8988T (cell line): Measurements from ENCODE around the gene NCBP3.

Source experiments
- DNase-seq: peaks from one replicate; pipeline ENCODE4 v3.0.0; 2011

NCBP3 gene, protein sequence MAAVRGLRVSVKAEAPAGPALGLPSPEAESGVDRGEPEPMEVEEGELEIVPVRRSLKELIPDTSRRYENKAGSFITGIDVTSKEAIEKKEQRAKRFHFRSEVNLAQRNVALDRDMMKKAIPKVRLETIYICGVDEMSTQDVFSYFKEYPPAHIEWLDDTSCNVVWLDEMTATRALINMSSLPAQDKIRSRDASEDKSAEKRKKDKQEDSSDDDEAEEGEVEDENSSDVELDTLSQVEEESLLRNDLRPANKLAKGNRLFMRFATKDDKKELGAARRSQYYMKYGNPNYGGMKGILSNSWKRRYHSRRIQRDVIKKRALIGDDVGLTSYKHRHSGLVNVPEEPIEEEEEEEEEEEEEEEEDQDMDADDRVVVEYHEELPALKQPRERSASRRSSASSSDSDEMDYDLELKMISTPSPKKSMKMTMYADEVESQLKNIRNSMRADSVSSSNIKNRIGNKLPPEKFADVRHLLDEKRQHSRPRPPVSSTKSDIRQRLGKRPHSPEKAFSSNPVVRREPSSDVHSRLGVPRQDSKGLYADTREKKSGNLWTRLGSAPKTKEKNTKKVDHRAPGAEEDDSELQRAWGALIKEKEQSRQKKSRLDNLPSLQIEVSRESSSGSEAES

DNA sequence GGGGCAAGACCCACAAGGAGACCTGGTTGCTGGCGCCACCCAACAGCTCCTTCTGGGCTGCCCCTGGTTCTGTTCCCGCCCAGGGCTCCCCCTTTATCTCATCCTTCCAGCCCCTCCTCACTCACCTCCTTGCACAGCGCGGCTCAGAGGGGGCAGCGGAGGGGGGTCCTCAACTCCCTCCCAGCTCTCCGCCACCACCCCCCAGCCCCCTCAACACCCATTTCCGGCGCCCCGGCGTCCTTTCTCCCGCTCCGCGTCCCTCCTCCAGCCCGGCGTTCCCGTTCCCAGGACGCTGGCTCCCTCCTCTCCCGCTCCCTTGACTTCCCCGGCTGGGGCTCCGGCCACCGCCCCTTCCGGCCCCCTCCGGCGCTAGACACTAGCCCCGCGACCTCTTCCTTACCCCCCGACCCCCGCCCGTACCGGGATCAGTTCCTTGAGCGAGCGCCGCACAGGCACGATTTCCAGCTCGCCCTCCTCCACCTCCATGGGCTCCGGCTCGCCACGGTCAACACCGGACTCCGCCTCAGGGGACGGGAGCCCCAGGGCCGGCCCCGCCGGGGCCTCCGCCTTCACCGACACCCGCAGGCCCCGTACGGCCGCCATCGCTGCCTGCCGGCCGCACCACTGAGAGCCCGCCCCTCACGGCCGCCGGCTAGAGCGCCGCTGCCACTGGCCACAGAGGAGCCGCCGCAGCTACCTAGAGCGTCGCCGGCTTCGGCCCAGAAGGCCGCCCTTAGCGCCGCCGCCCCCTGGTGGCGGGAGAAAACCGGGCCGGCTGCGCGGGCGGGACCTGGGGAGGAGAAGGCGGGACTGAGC is at the start of gene NCBP3:
Gene NCBP3, minus strand, starts transcription at position 626 of the 816 bp plus-strand sequence. Its CDS starts 23 bp downstream, at position 603.
- peak; percentile 83 for DNase-seq

DNA sequence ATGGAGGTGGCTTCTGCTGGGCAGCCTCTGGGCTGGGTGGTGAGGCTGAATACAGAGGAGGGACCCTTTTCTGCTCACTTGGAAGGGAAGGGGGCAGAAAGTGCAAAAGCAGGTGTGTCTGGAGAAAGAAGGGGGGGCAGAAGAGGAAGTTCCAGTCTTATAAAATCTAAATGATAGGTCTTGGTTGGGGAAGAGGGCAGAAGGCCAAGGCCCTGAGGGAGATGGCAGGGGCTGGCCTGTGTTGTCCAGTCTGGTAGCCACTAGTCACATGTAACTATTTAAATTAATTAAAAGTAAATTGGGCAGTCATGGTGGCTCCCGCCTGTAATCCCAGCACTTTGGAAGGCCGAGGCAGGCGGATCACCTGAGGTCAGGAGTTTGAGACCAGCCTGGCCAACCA is 49.3 kb upstream of the NCBP3 start:
- DNase-seq, result no peak

DNA sequence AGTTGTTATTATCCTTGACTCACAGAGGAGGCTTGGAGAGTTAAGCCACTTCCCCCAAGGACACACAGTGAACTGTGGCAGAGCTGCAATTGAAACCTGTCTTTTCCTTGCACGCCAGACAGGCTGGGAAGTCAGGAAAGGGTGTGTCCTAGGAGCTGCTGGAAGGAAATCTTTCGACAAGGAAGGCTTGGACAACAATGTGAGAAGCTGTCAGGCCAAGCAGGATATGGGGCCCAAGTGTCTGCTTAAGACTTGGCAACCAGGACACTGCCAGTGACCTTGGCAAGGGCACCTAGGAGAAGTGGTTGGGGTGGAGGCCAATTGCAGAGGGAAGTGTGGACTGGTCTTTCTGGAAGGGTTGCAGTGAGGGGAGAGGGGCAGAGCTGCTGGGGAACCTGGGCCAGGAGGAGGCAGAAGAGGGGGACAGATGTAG is 48.9 kb upstream of the NCBP3 start:
- no peak for DNase-seq

DNA sequence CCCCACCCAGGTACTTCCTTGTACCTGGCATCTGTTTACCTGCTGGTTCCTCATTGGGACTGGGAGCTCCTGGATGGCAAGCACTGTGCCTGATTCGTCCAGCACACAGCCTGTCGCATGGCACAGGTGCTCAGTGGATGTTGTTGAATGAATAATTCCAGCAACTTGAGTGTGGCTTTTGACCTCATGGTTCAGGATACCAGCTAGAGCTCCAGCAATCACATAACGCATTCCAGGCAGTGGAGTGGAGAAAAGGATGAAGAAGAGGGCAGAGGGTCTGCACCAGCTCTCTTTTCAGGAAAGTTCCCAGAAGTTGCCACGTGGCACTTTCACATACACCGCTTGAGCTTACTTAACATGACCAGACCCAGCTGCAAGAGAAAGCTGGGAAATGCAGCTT is 48.1 kb upstream of the NCBP3 start:
- no peak for DNase-seq

DNA sequence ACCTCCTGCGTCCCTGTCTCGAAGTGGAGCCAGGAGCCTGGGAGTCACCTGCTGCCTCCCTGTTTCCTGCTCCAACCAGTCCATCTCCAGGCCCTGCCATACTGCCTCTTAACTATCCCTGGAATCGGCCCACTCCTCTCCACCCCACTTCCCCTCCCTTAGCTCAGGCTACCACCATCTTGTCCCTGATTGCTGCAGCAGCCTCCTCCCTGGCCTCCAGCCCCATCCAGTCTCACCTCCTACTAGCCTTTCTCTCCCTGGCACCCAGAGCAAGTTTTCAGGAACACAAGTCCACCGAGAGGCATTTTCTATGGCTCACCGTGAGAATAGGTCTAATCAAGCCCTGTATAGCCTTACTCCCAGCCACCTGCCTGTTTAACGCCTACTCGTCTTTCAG is 47.7 kb upstream of the NCBP3 start:
- no peak for DNase-seq

DNA sequence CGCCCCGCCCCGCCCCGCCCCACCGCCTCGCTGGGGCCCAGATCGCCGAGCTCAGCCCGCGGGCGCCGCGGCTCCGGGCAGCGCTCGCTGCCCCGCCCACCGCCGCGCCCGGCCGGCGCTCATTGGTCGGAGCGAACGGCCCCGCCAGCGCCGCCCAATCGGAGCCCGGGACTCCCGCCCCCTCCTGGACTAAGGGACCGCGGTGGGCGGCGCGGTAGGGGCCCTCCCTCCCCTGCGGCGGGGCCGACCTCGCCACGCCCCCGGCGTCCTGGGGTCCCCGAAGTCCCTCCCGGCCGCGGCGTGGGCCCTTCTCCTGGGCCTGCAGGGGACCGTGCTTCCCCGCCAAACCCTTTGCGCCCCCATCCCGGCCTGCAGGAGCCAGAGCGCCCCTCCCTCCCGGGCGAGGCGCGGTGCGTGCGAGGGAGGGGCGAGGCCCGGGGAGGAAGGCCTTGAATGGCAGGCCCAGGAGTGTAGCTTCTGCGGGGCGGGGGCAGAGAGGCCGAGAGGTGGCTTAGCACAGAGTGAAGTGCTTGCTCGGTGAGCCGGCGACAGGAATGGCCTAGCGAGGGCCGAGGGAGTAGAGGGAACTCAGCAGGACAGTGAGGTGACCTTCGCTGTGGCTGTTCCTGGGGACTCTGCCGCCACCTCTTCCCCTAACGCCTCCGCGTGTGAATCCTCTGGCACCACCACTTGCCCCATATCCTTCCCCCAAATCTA is 47.1 kb upstream of the NCBP3 start, which contains the start of gene CAMKK1:
Gene CAMKK1, minus strand, starts transcription at position 51 of the 717 bp plus-strand sequence. CDS start 7,366 bp downstream, outside the sequence.
- peak; percentile 96 for DNase-seq

DNA sequence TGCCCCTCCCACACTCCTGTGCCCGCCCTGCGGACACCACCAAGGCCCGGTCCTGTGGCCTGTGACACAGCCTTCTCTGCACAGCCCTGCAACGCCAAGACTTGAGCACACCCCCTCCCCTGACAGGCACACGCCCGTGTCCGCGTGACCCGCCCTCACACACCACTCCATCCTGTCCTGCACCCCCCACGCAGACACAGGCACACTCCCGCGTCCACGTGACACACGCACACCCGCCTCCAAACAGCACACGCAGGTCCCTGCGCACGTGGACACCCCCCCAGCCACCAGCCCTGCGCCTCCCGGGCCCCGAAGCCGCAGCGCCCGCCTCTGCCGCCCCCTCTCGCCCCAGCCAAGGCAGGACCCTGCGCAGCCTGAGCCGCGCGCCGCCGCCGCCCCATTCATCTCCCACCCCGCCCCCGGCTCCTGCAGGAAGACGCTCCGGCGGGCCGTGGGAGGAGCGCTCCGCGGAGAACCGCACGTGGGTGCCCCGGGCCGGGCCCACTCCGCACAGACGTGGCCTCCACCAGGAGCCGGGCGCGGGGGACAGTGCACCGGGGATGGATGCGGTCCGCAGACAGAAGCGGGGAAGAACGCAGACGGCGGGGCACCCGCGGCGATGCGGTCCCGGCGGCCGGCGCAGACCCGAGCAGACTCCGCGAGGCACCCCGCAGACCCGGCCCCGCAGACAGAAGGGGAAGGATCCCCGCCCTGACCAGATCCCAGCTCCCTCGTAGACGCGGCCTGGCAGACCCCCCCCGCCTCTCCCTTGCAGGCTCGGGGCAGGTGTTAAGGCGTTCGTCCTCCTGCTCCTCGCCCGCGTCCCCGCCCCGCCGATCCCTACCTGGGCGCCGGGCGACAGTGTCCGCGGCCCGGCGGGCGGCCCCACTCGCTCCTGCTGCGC is 46.3 kb upstream of the NCBP3 start:
- peak; percentile 68 for DNase-seq

DNA sequence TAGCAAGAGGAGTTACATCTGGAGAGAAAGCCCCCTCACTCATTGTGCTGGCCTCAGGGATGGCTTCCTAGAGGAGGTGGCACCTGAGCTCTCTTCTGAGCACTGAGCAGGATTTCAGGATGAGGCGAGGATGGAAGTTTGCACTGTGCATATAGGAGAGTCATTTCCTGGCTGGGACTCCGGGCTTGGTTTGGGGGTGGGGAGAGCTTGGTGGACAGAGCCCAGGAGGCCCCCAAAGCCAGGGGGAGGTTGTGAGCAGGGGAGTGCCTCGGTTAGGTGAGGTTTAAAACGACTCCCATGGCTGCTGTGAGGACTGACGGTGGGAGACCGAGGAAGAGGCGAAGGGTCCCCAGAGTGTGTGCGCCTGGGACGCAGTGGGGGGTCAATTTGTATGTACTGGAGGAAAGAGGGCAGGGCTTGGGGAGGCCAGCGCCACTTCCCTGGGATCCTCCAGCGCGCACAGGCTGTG is 45.6 kb upstream of the NCBP3 start:
- no peak for DNase-seq

DNA sequence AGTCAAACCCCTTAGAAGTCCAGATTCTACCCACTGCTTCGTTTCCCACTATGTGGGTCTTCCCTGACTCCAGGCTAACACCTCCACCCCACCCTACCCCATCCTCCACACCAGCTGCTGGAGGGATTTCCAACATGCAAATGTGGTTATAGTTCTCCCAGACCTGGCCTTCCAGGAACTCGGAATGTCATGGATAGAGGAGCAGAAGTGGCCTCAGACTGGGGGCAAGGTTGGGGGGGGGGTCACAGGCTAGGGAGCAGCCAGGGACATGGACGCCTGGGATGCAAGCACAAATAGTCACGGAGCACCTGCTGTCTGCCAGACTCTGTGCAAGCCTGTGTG is 44.8 kb upstream of the NCBP3 start:
- no peak for DNase-seq

DNA sequence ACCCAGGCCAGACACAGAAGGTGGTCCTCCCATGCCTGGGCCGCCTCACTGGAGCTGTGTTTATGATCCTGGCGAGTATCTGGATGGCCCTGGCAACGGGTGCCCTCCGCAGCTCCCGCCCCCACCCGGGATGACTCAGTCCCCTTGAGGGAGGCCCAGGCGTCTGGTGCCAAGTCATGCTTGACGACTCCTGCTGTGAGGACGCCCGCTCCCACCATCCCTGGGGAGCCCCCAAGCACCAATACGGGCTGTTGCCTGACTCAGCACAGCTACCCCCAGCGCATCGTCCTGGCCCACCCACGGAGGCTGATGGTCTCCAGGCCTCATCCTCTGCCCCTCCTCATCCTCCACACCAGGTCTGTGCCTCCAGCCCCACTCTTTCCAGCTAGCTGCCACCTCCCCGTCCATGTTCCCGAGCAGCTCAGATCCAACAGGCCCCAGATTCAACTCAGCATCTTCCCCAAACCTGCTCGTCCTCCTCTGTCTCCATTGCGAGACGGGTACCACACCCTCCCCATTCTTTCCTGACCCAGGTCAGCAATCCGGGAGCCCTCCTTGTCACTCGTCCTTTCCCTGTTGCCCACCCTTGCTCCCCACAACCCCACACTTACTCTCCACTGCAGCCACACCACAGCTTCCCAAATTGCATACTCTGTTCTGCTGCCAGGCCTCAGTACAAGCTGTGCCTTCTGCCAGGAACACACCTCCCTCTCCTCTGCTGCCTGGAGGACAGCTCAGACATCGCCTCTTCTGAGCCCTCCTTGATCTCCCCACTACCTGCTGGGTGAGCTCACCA is 44.2 kb upstream of the NCBP3 start:
- DNase-seq, result peak; percentile 95

DNA sequence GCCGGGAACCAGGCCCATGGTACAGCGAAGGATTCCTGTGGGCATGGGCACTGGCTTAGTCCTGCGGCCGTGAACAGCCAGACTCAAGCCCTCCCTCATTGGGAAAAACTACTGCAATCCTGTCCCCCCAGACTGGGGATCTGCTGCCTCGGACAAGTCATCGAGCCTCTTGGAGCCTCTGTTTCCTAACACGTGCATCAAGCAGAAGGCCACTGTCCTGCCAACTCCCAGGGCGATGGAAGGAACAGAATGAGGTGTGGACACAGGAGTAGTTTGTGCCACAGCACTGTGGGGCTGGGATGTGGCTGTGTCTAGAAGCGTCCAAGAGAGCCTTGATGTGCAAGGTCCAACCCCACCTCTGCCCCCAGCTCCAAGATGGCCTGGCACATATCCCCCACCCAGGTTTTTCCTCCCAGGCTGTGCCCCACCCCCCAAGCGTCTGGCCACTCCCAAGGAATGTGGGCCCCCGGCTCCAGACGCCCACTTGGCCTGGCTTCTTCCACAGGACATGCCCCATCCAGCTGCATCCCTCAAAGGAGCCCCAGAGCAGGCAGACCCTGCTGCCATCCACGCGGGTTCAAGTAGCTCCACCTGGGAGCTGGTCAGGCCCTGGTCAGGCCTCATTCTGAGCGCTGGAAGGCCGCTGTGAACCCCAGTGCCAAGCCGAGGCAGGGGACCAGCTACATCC is 43.4 kb upstream of the NCBP3 start:
- no peak for DNase-seq

DNA sequence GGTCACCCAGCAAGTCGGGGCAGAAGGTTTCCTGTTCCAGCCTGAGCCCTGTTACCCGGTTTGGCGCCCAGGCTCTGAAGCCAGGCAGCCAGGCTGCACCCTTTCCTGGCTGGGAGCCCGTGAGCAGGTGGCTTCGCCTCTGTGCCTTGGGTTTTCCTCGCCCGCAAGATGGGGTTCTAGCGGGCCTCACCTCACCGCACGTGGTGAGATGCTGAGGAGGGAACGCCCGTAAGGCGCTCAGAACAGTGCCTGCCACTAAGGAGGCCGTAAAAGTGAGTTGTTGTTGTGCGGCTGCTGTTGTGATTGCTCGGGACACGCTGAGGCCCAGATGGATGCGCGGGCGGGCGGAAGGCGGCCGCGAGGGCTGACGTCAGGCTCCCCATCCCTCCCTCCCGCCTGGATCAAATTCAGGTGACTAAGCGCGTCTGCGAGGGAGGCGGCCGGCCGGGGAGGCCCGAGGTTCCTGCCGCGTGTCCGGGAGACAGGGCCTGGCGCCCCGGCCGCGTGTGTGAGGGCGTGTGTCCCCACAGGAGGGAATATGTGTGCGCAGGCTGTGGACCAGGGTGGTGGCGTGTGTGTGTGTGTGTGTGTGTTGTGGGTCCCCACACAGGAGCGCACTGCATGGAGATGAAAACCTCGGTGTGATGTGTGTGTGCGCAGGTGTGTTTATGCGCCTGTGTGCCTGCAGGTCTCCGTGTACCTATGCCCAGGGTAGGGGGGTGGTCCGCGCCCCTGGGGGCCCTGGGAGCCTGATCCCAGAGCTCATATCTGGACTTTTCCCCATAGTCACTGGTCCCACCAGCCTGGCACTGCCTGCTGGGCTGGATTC is 42.5 kb upstream of the NCBP3 start:
- no peak for DNase-seq

DNA sequence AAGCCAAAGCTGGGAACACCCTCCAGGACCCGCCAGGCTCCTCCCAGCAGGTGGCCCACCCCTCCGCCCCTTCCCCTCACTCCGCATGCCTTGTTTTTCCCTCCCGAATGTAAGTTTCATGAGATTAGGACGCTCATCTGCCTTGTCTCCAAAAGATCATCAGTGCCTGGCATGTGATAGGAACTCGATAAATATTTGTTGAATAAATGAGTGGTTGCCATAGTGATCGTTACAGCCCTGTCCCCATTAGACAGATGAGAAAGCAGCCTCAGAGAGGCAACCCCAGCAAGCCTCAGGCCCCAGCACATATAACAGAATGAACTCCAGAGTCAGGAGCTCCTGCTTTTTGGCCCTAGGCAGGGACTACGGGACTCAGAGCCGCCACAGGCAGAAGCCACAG is 41.8 kb upstream of the NCBP3 start:
- DNase-seq, result no peak

DNA sequence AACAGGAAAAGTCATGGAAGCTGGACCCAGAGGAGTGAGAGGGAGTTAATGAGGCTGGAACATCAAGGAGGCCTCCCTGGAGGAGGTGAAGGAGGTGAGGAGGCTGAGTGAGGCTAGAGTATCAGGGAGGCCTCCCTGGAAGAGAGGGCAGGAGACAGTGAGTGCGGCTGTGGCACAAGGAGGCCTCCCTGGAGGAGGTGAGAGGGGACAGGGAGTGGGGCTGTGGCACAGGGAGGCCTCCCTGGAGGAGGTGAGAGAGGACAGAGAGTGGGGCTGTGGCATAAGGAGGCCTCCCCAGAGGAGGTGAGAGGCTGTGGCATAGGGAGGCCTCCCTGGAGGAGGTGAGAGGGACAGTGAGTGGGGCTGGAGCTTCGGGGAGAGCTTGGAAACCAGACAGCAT is 41.3 kb upstream of the NCBP3 start:
- DNase-seq, result no peak

DNA sequence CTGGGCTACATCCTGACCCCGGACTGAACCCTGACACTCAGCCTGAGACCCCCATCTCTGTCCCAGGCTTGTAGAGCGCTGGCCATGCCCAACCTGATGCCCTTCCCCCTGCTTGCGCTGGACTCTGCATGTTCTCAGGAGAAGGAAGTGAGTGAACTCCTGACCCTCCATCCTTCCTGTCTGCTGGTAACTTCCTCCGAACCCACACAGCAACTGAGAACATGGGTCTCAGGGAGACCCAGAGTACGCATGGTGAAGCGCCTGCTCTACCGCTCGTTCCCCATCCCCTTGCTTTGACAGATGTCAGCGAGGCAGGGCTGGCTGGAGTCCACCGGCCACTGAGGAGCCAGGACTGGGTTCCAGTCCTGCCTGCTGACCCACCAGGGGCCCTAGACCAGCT is 40.7 kb upstream of the NCBP3 start:
- DNase-seq, result no peak

DNA sequence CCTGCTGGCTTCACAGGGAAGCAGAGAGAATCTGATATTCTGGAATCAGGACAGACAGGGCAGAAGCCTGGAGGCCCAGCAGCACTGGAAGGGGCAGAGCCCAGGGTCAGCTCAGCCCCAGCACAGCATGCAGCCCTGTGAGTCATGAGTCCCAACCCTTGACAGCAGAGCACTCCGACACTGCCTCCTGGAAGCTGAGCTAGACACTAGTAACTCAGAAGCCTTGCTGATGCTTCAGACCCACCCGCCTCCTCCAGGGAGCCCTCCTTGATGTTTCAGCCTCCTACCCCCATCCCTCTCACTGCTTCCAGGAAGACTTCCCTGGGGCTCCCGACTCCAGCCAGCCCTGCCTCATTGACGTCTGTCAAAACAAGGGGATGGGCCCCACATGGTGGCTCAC is 39.9 kb upstream of the NCBP3 start:
- peak; percentile 73 for DNase-seq

DNA sequence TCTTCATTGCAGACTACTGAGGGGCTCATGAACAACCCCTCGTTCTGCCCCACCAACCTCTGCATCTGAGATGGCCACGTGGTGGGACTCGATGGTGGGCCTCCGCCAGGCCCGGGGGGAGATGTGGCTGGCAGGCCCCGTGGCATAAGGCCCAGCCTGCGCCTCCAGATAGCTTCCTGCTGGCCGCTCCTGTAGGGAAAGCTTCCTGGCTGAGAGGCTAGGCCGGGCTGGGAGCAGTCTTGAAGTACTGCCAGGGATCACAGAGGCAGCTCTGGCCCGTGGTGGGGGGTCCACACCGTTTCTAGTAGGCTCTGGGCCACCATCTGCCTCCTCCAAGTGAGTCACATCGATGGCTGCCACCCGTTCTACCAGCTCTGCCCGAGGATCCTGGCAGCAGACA is 39.2 kb upstream of the NCBP3 start:
- no peak for DNase-seq

DNA sequence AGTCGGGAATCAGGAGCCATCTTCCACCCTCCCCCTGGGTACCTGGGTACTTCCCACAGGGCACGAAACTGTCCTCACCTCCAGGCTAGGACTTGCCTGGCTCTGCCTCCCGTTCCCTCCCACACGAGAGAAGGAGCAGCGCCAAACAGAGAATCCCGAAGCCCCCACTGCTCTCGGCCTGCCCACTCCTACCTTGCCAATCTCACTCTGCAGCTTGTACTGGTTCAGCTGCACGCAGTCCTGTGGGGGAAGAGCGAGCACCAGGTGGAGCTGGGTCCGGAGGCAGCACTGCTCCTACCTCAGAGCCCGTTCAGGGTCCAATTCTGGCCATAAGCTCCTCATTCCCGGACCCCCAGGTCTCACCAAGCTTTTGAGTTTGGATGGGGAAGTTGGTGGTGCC is 38.1 kb upstream of the NCBP3 start:
- DNase-seq, result no peak

DNA sequence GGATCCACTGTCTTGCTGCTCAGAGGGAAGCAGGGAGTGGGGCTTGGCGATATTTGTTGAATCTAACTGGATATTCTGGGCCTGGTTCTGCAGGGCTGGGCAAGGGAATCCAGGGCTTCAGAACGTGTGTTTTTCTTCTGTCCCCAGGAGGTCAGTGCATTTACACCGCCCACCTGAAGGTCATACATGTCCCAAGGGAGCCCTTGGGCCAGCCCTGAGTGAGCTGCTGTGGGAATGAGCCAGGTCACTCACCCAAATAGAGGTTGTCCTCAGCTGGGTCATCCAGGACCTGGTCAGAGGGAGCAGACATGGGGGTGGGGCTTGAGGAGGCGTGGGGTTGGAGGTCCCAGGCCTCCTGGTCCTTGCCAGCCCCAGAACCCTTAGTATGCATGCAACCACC is 36.2 kb upstream of the NCBP3 start:
- DNase-seq, result no peak
